SK-N-SH (cell line): Measurements from ENCODE around the gene PARVB. TPM values are rescaled to one million over a fixed set of nuclear protein-coding genes. Genes with fewer than 3 reads are reported as not detected.

Experiments
- CTCF ChIA-PET: fragments of 300-600, 350-600 bp; formaldehyde crosslinking; extraction: SDS; loops from one replicate; lab custom pipeline; 2021; lab: Yijun Ruan, JAX
- POLR2A ChIA-PET: fragments of 350-600 bp; sonication (Branson Sonifier 250); formaldehyde crosslinking; extraction: SDS; loops from one replicate; lab custom pipeline; 2020; ENCODE audit warnings: antibody characterized with exemption, inconsistent platforms; lab: Yijun Ruan, JAX
- DNase-seq: peaks from one replicate; pipeline ENCODE4 v3.0.0; 2012
- H2AFZ ChIP-seq: fragments of 200-600 bp; sonication (generic); 2 replicates; pipeline ENCODE4 v1.8.1; 2016; ENCODE audit warnings: antibody characterized with exemption, mild to moderate bottlenecking, low read depth
- H3F3A ChIP-seq: fragments of 200-600 bp; sonication (generic); replicated peaks from 2 replicates; pipeline ENCODE3; 2016; ENCODE audit warnings: antibody characterized with exemption, mild to moderate bottlenecking; ENCODE audit not compliant: insufficient read depth
- H3K27ac ChIP-seq, 2 experiments: fragments of 200-500 bp in 1 of 2; fragments of 200-600 bp in 1 of 2; sonication (Bioruptor generic) in 1 of 2; sonication (generic), shearing (Covaris generic) in 1 of 2; 2 replicates each; pipeline versions ENCODE4 v1.5.1 to v1.6.1; 2014 to 2016; ENCODE audit warnings: low read depth in 2 of 2, inconsistent platforms in 1 of 2, low read length in 1 of 2, mild to moderate bottlenecking in 1 of 2, mixed read lengths in 1 of 2
- H3K27me3 ChIP-seq: fragments of 200-600 bp; sonication (generic), shearing (Covaris generic); 2 replicates; pipeline ENCODE4 v1.6.1; 2016; ENCODE audit warnings: mixed run types; ENCODE audit not compliant: insufficient read depth
- H3K36me3 ChIP-seq, 2 experiments: fragments of 200-500 bp in 1 of 2; fragments of 200-600 bp in 1 of 2; sonication (Bioruptor generic) in 1 of 2; sonication (generic) in 1 of 2; replicated peaks in 1 of 2; 2 replicates each; pipeline versions ENCODE3 to v1.5.1; 2014 to 2016; ENCODE audit warnings: low read length in 1 of 2, mild to moderate bottlenecking in 1 of 2; ENCODE audit not compliant: insufficient read depth in 2 of 2, control insufficient read depth in 1 of 2
- H3K4me1 ChIP-seq, 2 experiments: fragments of 200-500 bp in 1 of 2; fragments of 200-600 bp in 1 of 2; sonication (Bioruptor generic) in 1 of 2; sonication (generic), shearing (Covaris generic) in 1 of 2; 2 replicates each; pipeline versions ENCODE4 v1.5.1 to v1.6.1; 2014 to 2016; ENCODE audit warnings: low read depth in 1 of 2, low read length in 1 of 2, mixed run types in 1 of 2; ENCODE audit not compliant: insufficient read depth in 2 of 2, control insufficient read depth in 1 of 2
- H3K4me2 ChIP-seq: fragments of 200-600 bp; sonication (generic), shearing (Covaris generic); 2 replicates; pipeline ENCODE4 v1.6.1; 2017; ENCODE audit warnings: mixed run types
- H3K4me3 ChIP-seq, 2 experiments: fragments of 200-500 bp in 1 of 2; fragments of 200-600 bp in 1 of 2; sonication (Bioruptor generic) in 1 of 2; sonication (generic), shearing (Covaris generic) in 1 of 2; 2 replicates each; pipeline versions ENCODE4 v1.5.1 to v1.8.1; 2014 to 2016; ENCODE audit warnings: low read depth in 2 of 2, inconsistent platforms in 1 of 2, low read length in 1 of 2, mild to moderate bottlenecking in 1 of 2, mixed read lengths in 1 of 2, moderate library complexity in 1 of 2
- H3K79me2 ChIP-seq: fragments of 200-600 bp; sonication (generic); 2 replicates; pipeline ENCODE4 v1.8.1; 2017; ENCODE audit warnings: mild to moderate bottlenecking; ENCODE audit not compliant: insufficient read depth
- H3K9ac ChIP-seq: fragments of 200-600 bp; sonication (generic); 2 replicates; pipeline ENCODE4 v1.6.1; 2017; ENCODE audit warnings: mixed run types
- H3K9me2 ChIP-seq: fragments of 200-600 bp; sonication (generic); 2 replicates; pipeline ENCODE4 v1.6.1; 2017; ENCODE audit warnings: mixed run types
- H3K9me3 ChIP-seq: fragments of 200-600 bp; sonication (generic); 2 replicates; pipeline ENCODE4 v1.6.1; 2017; ENCODE audit warnings: mixed run types, mild to moderate bottlenecking, moderate library complexity
- H4K20me1 ChIP-seq: fragments of 200-600 bp; sonication (generic); 2 replicates; pipeline ENCODE4 v1.6.1; 2017; ENCODE audit warnings: mild to moderate bottlenecking, mixed run types; ENCODE audit not compliant: insufficient read depth
- CTCF ChIP-seq: fragments of 200-600 bp; sonication (generic); IDR thresholded peaks from 2 replicates; pipeline ENCODE4 v1.6.1; 2017; ENCODE audit warnings: antibody characterized with exemption, mild to moderate bottlenecking, moderate library complexity
- FOXJ3 ChIP-seq: sonication (generic); formaldehyde crosslinking; IDR thresholded peaks from 2 replicates; pipeline ENCODE4 v1.5.1; 2020; ENCODE audit warnings: mild to moderate bottlenecking, missing genetic modification reagents
- FOXM1 ChIP-seq: IDR thresholded peaks from 2 replicates; pipeline ENCODE4 v1.4.0; 2012; ENCODE audit warnings: low read depth, mild to moderate bottlenecking
- MAX ChIP-seq: IDR thresholded peaks from 2 replicates; pipeline ENCODE4 v1.4.0; 2012; ENCODE audit warnings: low read depth
- PBX3 ChIP-seq: IDR thresholded peaks from 2 replicates; pipeline ENCODE4; 2012
- POLR2AphosphoS5 ChIP-seq: IDR thresholded peaks from 2 replicates; pipeline ENCODE4 v1.6.1; 2012; ENCODE audit warnings: low read depth, low read length
- RAD21 ChIP-seq: IDR thresholded peaks from 2 replicates; pipeline ENCODE4 v1.6.1; 2012; ENCODE audit warnings: mild to moderate bottlenecking, low read length
- RCOR1 ChIP-seq: fragments of 150-350 bp; IDR thresholded peaks from 2 replicates; pipeline ENCODE4 v1.6.1; 2017; ENCODE audit warnings: antibody characterized with exemption, low read length
- RFX5 ChIP-seq: IDR thresholded peaks from 2 replicates; pipeline ENCODE4 v1.6.1; 2012; ENCODE audit warnings: mild to moderate bottlenecking, improper control_type of control experiment, low read length
- RXRA ChIP-seq: IDR thresholded peaks from 2 replicates; pipeline ENCODE4 v1.4.0; 2012; ENCODE audit warnings: low read depth, mild to moderate bottlenecking, borderline replicate concordance
- SMC3 ChIP-seq: IDR thresholded peaks from 2 replicates; pipeline ENCODE4 v1.6.1; 2012; ENCODE audit warnings: low read depth, low read length, improper control_type of control experiment
- TCF12 ChIP-seq: IDR thresholded peaks from 2 replicates; pipeline ENCODE4 v1.4.0; 2012
- USF2 ChIP-seq: fragments of 150-350 bp; IDR thresholded peaks from 2 replicates; pipeline ENCODE4 v1.6.1; 2017; ENCODE audit warnings: antibody characterized with exemption, low read length, low read depth, borderline replicate concordance
- WGBS: methylation state at CpG from one replicate; pipeline ENCODE4 v1.1.6; 2017; ENCODE audit warnings: low lambda C conversion rate; 5-methylcytosine and 5-hydroxymethylcytosine counted together
- polyA plus RNA-seq, 3 experiments: library from polyadenylated mRNA; depleted of rRNA; stranded (reverse); fragments of >200 nt; gene quantifications; 2 replicates each; pipeline ENCODE4 v1.2.3, GENCODE V29; 2012

Gene PARVB
- polyA plus RNA-seq, 1 of the 3 experiments (the other 2 are of a cell fraction) = 87.8 TPM

- CTCF ChIA-PET = interaction anchor here (0.5 to 10.5 kb wide), 78 partner anchors 9 to 681 kb away, joined by 3 to 234 read pairs (median 5); partner anchors contain the start of genes PARVB and PARVG
- Histone ChIP-seq H3K79me2 (no peaks in the 10 kb centered on the region), H2AFZ (no peak overlapping the region), H3K9ac (no peak overlapping the region), H3K36me3 (no peaks in the 10 kb centered on the region), H3K4me1 (no peaks in the 10 kb centered on the region; a peak in 1 of 4 replicates), H4K20me1 (no peaks in the 10 kb centered on the region), H3K9me3 (no peaks in the 10 kb centered on the region), H3F3A (no peaks in the 10 kb centered on the region), H3K27ac (no peak overlapping the region), H3K4me3 (no peak overlapping the region), H3K27me3 (no peaks in the 10 kb centered on the region), H3K4me2 (no peak overlapping the region), H3K9me2 (no peaks in the 10 kb centered on the region)
- DNase-seq = peak; percentile 88
- POLR2A ChIA-PET = interaction anchor here (0.7 kb wide), 1 partner anchor 126 kb away, joined by 3 read pairs; the partner anchor contains the start of gene SAMM50
- WGBS = 52% methylated on average over 23 of the region's 27 CpGs
- TF ChIP-seq SMC3 (peak; percentile 87), RCOR1 (peak; percentile 34; the same call in 1 of the 2 replicates), RAD21 (peak; percentile 85), MAX (no peak), CTCF (peak; percentile 91)
Observed at GRCh38 chr22:44080936-44081861, 57.1 kb downstream of the PARVB start.

GRCh38 chr22:44082801-44083200 lies 58.7 kb downstream of the PARVB start:
- Histone ChIP-seq H3K9me2 (no peaks in the 10 kb centered on the region), H3K9me3 (no peaks in the 10 kb centered on the region), H3K36me3 (no peaks in the 10 kb centered on the region), H2AFZ (no peak overlapping the region), H3K27me3 (no peaks in the 10 kb centered on the region), H3K4me1 (no peaks in the 10 kb centered on the region; a peak in 1 of 4 replicates), H4K20me1 (no peaks in the 10 kb centered on the region), H3K4me3 (no peak overlapping the region), H3K9ac (no peak overlapping the region), H3F3A (no peaks in the 10 kb centered on the region), H3K27ac (no peak overlapping the region), H3K4me2 (no peak overlapping the region), H3K79me2 (no peaks in the 10 kb centered on the region)
- WGBS = 85% methylated on average over 9 of the region's 9 CpGs
- ChIA-PET CTCF (interaction anchor here (1.1 to 10.5 kb wide), 10 partner anchors 14 to 587 kb away, joined by 3 to 234 read pairs (median 8); no protein-coding TSS in a partner anchor), POLR2A (no interaction called here)
- no peak for DNase-seq
- no peak for TF ChIP-seq POLR2AphosphoS5
- TF ChIP-seq SMC3 = no peak
- TF ChIP-seq FOXM1 = no peak
- TF ChIP-seq RXRA = no peak
- TF ChIP-seq TCF12 = no peak
- no peak for TF ChIP-seq USF2
- no peak for TF ChIP-seq RFX5
- TF ChIP-seq PBX3 = no peak
- no peak for TF ChIP-seq FOXJ3 (CRISPR knock-in tag)
- no peak for TF ChIP-seq RAD21
- TF ChIP-seq RCOR1 = no peak
